Measurements from ENCODE around the gene TMEM33.
A peak's percentile ranks its signal among the peaks of the same experiment; 100 is the strongest.
"Not testable (repeated sequence)": the region's sequence is repeated elsewhere in the genome, so short reads cannot be mapped to it uniquely, and the experiment has no call there.

TMEM33 gene, protein sequence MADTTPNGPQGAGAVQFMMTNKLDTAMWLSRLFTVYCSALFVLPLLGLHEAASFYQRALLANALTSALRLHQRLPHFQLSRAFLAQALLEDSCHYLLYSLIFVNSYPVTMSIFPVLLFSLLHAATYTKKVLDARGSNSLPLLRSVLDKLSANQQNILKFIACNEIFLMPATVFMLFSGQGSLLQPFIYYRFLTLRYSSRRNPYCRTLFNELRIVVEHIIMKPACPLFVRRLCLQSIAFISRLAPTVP

DNA sequence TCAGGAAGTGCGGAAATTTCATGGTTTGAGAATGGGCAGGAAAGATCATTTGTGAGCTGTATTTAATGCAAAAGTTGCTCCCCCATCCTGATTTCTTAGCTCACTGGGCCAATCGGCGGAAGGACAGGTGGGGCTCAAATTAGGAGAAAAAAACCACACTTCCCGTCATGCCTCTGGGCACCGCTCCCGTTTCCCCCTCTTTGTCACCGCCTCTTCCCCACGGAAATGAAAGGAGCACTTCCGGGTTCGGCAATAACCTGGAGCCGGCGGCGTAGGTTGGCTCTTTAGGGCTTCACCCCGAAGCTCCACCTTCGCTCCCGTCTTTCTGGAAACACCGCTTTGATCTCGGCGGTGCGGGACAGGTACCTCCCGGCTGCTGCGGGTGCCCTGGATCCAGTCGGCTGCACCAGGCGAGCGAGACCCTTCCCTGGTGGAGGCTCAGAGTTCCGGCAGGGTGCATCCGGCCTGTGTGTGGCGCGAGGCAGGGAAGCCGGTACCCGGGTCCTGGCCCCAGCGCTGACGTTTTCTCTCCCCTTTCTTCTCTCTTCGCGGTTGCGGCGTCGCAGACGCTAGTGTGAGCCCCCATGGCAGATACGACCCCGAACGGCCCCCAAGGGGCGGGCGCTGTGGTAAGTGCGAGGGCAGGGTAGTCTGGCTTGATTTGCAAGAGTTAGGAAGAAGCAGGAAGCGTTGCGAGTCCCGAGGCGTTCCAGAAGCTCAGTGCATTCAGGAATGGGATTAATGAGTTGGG, at the start of gene TMEM33:
Gene TMEM33 (plus strand): TSS at position 529 of the 751 bp plus-strand sequence. CDS start 56 bp downstream, at position 585.
- peak; percentile 90 for DNase-seq (ENCODE audit: low spot score)

DNA sequence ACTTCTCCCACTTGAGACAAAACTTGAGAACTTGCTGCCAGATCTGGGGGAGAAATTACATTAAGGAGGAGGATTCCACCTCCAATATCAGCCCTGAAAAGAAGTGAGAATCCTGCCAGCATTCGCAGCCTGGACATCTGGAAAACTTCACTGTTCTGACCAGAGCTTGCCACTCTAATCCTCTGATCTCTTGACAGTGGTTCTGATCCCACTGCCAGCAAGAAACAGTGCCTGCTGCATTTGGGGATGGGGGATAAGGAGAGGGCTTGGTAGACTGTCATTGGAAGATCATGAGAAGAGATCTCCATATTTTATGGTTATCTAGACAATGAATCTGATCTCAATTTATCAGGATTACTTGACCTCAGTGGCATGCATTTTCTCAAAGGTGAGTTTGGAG, 49.8 kb upstream of the TMEM33 start:
- no peak for DNase-seq (ENCODE audit: low spot score)

DNA sequence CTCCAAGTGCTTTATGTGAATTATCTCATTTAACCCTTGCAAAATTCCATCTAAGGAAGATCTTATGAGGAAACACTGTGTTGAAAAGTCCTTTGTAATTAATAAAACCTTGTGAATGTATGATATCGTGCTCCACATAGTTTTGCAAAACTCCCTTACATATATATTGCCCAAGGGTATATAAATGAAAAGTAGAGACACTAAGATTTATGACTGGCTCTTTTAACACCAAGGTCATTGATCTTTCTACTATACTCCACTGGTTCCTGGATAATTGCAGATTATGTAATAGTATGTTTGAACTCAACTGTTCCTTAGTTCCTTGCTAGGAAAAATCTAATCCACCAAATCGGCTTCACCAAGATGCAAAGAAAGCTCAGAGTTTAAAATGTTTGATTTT, 48.0 kb upstream of the TMEM33 start:
- DNase-seq (ENCODE audit: low spot score), result no peak

DNA sequence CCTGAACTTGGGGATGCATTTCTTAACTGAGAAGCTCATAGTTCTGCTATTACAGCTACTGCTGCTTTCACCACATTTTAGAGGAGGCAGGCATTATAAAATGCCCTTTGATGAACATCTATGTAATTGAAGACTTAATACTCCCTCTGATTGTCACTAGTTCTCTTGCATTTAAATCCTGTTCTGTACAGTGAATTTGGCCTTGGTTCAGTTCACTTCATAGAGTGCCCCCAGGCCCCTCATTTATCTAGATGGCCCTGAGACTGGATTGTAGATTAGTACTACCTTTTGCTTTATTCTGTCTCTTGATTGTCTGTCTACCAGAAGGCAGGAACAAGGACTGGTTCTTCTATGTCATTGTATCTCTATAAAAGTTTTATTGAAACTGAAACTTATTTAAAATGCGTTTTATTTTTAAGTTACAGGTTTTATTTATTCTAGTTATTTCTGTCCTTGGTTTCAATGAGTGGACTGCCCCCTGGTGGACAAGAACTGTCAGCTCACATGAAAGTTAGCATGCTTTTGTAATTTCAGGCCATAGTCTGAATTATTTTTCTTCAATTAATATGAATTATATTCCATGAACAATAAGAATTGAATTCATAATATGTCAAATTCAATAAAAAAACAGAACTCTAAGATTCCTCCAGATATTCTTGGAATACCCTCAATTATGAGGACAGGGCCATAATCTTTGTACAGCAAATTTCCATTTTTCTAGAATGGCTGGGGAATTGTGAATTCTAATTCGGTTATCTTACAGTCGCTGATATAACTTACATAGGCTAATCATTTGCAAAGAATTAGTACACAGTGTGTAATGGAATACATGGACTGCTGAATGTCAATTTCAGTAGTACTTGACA, 47.2 kb upstream of the TMEM33 start:
- no peak for DNase-seq (ENCODE audit: low spot score)

DNA sequence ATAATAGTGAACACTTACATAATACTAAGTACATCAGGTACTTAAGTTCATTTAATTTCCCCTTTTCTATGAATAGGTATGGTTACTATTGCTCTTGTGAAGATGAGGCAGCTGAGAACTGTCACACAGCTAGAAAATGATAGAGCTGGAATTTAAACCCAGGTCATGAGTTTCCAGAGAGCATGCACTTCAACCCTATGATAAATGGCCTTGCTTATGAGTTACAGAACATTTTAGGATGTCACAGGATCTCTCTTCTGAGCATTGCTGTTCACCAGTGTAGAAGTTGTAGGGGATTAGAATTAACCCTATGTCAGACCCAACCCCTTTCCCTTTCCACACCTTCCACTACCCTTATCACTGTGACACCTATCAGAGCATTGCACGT, 46.5 kb upstream of the TMEM33 start:
- no peak for DNase-seq (ENCODE audit: low spot score)

DNA sequence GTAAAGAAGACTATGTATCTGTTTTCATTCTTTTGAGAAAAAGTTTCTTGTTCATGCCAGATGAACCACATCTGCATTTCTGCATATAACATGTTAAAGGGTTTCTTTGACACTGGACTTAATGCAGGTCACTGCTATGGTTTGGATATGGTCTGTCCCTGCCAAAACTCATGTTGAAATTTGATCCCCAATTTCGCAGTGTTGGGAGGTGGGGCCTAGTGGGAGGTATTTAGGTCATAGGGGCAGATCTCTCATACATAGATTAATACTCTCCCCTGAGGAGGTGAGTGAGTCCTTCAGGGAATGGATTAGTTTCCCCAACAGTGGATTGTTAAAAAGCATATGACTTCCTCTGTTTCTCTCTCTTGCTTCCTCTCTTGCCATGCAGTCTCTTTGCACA, 45.9 kb upstream of the TMEM33 start:
- DNase-seq (ENCODE audit: low spot score), result no peak

DNA sequence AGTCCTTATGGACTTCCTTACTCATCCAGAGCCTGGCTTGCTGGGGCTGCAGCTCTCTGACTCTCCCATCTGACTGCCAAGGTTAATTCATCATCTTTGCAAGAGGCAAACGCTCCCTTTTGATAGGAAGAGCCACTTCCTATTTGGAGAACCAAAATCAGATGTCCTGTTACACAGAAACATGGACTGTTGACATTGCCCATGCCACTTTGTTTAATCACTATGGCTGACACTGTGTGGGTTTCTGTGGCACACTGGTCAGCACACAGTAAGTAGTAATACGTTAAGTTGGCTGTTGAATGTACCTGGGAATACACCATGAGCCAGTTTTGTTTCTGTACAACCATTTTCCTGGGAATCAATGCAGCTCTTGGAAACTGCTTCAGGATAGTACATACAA, 45.1 kb upstream of the TMEM33 start:
- DNase-seq (ENCODE audit: low spot score), result no peak

DNA sequence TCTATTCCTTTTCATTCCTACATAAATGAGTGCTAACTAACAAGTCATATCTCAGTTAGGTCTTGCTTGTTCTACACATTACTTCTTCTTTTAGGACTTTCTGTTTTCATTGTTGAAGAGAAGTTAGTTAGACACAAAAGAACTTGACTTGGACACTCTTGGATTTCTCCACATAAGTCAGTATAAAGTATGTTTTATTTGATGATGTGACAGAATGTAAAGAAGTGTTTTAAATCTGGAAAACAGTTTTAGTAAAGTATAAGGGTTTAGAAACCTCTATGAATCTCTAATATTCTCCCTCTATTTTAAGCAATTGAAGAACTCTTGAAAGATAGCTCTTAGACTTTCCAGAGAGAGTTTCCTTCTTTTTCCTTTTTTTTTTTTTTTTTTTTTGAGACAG, 38.6 kb upstream of the TMEM33 start:
- DNase-seq (ENCODE audit: low spot score), result no peak

DNA sequence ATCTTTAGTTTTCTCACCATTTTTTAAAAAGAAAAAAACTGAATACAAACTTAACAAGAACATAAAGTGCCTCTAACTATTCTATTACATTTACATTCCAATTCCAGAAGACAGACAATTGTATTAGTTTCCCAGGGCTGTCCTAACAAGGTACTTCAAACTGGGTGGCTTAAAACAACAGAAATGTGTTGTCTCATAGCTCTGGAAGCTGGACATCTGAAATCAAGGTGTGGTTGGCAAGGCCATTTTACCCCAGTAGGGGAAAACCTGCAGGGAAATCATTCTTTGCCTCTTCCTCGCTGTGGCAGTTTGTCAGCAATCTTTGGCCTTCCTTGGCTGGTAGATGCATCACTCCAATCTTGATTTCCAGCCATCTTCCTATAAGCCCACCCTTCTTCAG, 37.5 kb upstream of the TMEM33 start:
- no peak for DNase-seq (ENCODE audit: low spot score)

DNA sequence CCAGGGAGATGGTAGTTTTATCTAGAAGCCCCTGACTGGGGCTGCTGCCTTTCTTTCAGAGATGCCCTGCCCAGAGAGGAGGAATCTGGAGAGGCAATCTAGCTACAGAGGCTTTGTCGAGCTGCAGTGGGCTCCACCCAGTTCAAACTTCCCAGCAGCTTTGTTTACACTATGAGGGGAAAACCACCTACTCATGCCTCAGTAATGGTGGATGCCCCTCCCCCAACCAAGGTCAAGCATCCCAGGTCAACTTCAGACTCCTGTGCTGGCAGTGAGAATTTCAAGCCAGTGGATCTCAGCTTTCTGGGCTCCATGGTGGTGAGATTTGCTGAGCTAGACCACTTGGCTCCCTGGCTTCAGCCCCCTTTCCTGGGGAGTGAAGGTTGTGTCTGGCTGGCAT, 26.1 kb upstream of the TMEM33 start:
- not testable (repeated sequence) for DNase-seq (ENCODE audit: low spot score)

DNA sequence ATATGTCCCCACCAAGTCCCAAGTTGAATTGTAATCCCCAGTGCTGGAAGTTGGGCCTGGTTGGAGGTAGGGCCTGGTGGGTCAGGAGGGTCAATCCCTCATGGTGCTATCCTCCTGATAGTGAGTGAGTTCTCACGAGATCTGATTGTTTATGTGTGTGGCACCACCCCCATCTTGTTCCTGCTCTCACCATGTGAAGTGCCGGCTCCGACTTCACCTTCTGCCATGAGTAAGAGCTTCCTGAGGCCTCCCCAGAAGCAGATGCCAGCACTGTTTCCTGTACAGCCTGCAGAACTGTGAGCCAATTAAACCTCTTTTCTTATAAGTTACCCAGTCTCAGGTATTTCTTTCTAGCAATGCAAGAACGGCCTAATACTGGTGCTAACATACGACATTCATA, 22.7 kb upstream of the TMEM33 start:
- no peak for DNase-seq (ENCODE audit: low spot score)

DNA sequence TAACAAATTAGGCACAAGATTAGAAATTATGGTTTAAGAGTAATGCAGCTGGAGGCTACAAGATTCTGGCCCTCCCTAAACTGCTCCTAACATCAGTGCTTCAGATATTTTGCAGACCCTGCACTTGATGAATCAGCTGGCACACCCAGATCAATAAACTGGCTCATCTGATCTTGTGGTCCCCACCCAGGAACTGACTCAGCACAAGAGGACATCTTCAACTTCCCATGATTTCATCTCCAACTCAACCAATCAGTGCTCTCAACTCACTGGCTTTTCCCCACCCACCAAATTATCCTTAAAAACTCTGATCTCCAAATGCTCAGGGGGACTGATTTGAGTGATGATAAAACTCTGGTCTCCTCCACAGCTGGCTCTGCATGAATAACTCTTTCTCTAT, 21.7 kb upstream of the TMEM33 start:
- DNase-seq (ENCODE audit: low spot score), result no peak

DNA sequence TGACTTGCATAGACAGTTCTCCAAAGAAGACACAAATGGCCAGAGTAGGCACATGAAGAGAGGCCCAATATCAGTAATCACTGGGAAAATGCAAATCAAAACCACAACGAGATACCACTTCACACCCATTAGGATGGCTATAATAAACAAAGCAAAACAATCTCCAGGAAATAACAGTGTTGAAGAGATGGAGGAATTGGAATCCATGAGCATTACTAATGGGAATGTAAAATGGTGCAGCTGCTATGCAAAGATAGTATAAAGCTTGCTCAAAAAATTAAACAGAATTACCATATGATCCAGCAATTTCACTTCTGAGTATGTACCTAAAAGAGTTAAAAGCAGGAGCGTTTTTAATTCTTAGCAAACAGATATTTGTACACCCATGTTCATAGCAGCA, 17.0 kb upstream of the TMEM33 start:
- DNase-seq (ENCODE audit: low spot score), result no peak

DNA sequence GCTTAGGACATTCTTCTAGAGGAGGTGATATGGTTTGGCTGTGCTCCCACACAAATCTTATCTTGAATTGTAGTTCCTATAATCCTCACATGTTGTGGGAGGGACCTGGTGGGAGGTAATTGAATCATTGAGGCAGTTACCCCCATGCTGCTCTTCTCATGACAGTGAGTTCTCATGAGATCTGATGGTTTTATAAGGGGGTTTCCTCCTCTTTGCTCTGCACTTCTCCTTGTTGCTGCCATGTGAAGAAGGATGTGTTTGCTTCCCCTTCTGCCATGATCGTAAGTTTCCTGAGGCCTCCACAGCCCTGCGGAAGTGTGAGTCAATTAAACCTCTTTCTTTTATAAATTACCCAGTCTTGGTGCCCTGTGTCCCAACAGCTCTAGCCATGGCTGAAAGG, 14.8 kb upstream of the TMEM33 start:
- not testable (repeated sequence) for DNase-seq (ENCODE audit: low spot score)

DNA sequence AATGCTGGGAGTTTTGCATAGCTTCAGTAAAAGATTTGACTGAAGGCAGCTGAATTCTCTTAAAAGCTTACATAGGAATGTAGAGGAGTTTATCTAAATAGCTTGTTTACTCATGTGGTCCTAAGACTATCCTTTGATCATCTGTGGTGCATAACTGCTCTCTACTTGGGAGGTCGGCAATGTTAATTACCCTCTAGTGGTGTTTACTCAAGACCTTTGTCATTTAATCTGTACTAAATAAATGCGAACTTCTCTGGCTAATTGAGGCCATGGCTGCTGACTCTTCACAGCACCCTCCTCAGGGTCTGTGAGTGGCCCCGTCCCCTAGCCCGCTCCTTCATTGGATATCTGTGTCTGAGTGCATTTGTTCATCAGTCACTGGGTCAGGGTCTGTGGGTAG, 13.8 kb upstream of the TMEM33 start:
- DNase-seq (ENCODE audit: low spot score), result no peak

DNA sequence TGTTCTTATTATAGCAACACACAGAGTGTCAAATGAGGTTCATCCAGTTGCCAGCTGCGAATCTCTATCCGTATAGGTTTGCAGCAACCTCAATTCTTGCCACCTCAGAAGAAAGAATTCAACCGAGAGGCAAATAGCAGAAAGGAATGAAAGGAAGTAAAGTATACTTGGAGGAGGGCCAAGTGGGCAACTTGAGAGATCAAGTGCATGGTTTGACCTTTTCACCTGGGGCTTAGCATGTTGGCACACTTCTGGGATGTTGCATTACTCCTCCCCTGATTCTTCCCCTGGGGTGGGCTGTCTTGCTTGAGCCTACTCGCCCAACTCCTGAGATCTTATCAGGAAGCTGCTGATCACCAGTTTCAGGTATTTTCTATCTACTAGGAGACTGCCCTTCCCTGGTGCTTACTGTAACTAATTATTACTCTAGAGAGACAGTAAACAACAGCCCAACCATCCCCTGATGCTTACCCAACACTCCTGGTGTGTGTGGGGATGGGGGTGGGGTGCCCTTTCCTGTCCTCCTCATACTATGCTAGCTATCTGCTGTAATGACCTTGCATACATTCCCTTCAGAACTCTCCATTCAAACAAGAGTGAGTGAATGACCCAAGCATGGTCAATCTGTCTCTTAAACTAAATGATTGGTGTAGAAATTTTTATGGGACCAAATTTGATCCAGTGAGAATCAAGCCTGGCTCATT, 7.3 kb upstream of the TMEM33 start:
- DNase-seq (ENCODE audit: low spot score), result no peak

DNA sequence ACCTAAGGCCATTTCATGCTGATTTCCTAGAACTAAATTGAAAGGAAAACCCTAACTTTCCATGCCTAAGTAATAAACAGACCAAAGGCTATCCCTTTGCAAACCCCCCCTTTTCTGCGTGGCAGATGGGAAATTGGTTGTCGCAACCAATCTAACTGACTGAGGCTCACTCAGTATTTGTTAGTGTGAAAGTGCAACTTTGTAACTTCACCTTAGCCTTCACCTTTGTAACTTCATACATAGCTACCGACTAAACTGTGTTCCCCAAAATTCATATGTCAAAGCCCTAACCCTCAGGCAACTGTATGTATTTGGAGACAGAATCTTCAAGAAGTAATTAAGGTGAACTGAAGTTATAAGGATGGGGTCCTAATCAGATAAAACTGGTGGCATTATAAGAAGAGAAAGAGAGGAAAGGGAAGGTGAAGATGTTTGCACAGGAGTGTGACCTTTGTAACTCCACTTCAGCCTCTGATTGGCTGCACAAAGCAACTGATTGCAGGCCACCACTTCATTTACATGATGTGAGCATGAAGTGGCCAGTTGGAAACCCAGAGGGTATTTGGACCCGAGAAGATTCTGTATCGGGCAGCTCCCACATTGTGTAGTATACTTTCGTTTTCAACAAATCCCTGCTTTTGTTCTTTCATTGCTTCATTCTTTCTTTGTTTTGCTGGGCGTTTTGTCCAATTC, 4.9 kb upstream of the TMEM33 start:
- no peak for DNase-seq (ENCODE audit: low spot score)

DNA sequence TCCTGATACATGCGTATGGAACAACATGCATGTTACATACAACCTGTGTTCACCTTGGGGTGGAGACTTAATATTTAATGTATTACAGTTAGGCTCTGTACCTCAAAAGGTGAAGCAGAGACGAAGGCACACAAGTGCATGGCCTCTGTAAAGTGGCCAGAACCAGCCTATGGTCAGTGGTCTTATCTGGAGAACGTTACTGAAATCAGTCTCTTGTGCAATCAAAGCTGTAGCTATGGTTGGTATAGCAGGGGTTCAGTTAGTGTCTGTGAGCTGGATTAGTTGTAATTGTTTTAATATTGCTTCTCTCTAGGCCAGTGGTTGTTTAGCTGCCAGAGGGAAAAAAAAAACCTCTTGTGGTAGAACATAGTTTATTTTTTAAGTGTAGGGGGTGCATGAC, 2.2 kb upstream of the TMEM33 start:
- DNase-seq (ENCODE audit: low spot score), result no peak

DNA sequence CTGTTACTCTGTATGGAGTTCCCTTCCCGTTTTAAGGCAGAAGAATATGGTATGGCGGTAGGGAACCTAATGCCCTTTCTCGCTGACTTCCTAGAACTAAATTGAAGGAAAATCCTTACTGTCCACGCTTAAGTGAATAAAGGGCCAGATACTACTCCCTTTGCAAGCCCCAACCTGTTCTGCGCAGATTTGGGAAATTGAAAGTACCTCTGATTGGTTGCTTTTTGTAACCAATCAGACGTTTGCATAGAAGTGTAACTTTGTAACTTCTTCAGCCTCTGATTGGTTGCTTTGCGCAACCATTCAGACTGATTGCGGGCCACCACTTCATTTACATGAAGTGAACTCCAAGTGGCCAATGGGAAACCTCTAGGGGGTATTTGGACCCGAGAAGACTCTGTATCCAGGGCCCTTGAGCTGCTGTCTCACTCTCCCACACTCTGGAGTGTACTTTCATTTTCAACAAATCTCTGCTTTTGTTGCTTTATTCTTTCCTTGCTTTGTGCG, 1.2 kb upstream of the TMEM33 start:
- DNase-seq (ENCODE audit: low spot score), result no peak

DNA sequence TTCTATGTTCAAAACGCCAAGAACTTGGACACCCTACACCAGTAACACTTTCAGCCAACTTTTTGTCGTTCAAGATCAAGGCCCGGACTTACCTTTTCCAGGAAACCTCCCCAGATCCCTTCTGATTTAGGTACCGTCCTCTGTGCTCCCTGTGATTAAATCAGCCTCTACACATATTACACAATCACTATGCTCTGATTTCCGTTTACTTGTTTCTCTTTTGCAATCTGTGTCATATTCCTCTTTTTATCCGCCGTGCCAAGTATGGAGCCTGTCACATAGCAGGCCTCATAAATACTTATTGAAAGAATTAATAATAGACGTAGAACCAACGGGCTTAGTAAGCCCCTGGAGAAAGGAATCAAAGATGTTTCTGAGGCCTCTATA, 722 bp upstream of the TMEM33 start:
- DNase-seq (ENCODE audit: low spot score), result no peak

DNA sequence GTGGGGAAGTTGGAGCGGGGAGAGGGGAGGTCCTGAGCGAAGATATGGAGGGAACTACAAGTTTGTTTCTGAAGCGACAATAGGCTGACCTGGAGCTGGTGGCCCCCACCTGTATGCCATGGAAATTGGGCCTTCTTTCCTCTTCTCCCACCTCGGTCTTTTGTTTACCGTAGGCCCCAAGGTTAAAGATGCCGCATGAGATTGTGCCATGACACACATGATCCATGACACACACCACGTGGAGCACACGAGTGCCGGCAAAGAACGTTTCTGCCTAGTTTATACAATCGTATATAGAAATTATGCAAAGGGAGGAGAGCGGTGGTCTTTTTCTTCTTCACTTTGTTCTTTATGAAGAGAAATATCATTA, 408 bp downstream of the TMEM33 start:
- no peak for DNase-seq (ENCODE audit: low spot score)

All from left forelimb (tissue), 1 donor.